Naive B cell (primary cell): ENCODE measurements around the gene PUM2. TPM values are rescaled to one million over a fixed set of nuclear protein-coding genes. Genes with fewer than 3 reads are reported as not detected.

Experiments used
- ATAC-seq, 2 donors: fragments of 150-1000 bp; cut with Tn5 transposase; 2 replicates each; pipeline ENCODE4 v1.10.0; 2021; ENCODE audit warnings: low read depth in 2 of 2, mild to moderate bottlenecking in 2 of 2, moderate library complexity in 2 of 2
- DNase-seq: peaks from one replicate; pipeline ENCODE4 v3.0.0; 2022
- H3K27ac Mint-ChIP-seq, 6 donors: one replicate each; pipeline ENCODE4 v1.8.0; 2020 to 2022; ENCODE audit warnings: mild to moderate bottlenecking in 6 of 6, mixed read lengths in 6 of 6, moderate library complexity in 5 of 6, inconsistent platforms in 2 of 6
- H3K27me3 Mint-ChIP-seq, 3 donors: one replicate each; pipeline ENCODE4 v1.8.0; 2021 to 2022; ENCODE audit warnings: mixed read lengths in 3 of 3, mild to moderate bottlenecking in 1 of 3
- H3K36me3 Mint-ChIP-seq, 2 donors: one replicate each; pipeline ENCODE4 v1.8.0; 2020 to 2022; ENCODE audit warnings: mixed read lengths in 2 of 2, inconsistent platforms in 1 of 2, mild to moderate bottlenecking in 1 of 2
- H3K4me1 Mint-ChIP-seq, 3 donors: one replicate each; pipeline ENCODE4 v1.8.0; 2020 to 2022; ENCODE audit warnings: mixed read lengths in 3 of 3, inconsistent platforms in 1 of 3, mild to moderate bottlenecking in 1 of 3, moderate library complexity in 1 of 3
- H3K4me3 Mint-ChIP-seq, 8 donors: one replicate each; pipeline ENCODE4 v1.8.0; 2020 to 2022; ENCODE audit warnings: mild to moderate bottlenecking in 8 of 8, mixed read lengths in 8 of 8, moderate library complexity in 8 of 8, inconsistent platforms in 2 of 8
- H3K9me3 Mint-ChIP-seq, 7 donors: one replicate each; pipeline ENCODE4 v1.8.0; 2020 to 2022; ENCODE audit warnings: mixed read lengths in 7 of 7, mild to moderate bottlenecking in 5 of 7, inconsistent platforms in 2 of 7, moderate library complexity in 1 of 7
- polyA plus RNA-seq, 6 donors: library from polyadenylated mRNA; unstranded; fragments of 300-500 nt; fragmentation: Illumina TruSeq; gene quantifications; one replicate each; pipeline ENCODE4 v1.2.3, GENCODE V29; 2021; ENCODE audit warnings: low read depth in 6 of 6

The PUM2 gene
- polyA plus RNA-seq, 6 donors from 2014 or later, result 11.5 to 18.5 (median 16.2) TPM

DNA sequence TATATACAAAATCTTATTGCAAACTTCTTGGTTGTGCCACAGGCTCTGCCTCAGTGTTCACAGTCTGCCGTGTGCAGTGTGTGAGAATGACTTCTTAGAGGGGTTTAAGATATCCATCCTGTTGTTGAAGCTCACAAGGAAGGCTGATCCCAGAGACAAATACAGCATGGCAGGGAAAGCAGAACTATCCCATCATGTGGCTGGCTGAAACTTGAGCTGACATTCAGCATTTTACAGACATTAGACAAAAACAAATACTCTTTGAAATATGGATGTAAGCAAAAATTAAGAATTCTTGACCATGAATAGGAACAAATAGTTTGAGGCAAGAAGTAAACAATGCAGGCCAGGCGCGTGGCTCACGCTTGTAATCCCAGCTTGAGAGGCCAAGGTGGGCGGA, 12.9 kb upstream of the PUM2 start:
- H3K4me1 Mint-ChIP-seq, result no peaks in the 10 kb centered on the region
- H3K36me3 Mint-ChIP-seq, result peaks cover 5 to 18% of the 10 kb centered on the region in 2 donors
- H3K27me3 Mint-ChIP-seq, result peaks cover 11 to 16% (median 14%) of the 10 kb centered on the region in 3 donors
- no peak overlapping the region for H3K27ac Mint-ChIP-seq
- H3K9me3 Mint-ChIP-seq, result peaks cover 4 to 19% (median 9%) of the 10 kb centered on the region in 7 donors
- DNase-seq, result no peak
- H3K4me3 Mint-ChIP-seq, result no peak overlapping the region
- ATAC-seq, result no peak

DNA sequence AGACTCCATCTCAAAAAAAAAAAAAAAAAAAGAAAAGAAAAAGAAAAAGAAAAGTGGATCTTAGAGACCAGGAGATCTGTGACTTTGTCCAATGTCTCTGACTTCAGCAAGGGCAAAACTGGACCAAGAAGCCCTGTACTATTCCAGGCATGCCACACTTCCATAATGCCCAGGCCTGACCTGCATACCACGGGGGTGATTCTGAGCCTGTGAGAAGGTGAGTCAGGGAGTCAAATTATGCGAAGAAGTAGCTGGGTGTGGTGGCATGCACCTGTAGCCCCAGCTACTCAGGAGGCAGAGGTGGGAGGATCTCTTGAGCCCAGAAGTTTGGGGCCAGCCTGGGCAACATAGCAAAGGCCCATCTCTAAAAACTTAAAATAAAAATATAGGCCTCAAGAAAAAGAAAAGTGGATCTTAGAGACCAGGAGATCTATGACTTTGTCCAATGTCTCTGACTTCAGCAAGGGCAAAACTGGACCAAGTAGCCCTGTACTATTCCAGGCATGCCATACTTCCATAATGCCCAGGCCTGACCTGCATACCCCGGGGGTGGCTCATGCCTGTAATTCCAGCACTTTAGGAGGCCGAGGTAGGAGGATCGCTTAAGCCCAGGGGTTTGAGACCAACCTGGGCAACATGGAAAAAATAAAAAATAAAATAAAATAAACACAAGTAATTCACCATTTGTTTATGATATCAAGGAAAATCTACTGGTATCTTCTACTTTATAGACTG, 12.2 kb upstream of the PUM2 start:
- Mint-ChIP-seq H3K4me3 (no peak overlapping the region), H3K27ac (no peak overlapping the region), H3K36me3 (peaks cover 0 to 14% of the 10 kb centered on the region in 2 donors), H3K4me1 (no peaks in the 10 kb centered on the region), H3K27me3 (peaks cover 7 to 16% (median 14%) of the 10 kb centered on the region in 3 donors), H3K9me3 (peaks cover 0 to 14% (median 5%) of the 10 kb centered on the region in 7 donors)
- DNase-seq (no peak), ATAC-seq (no peak)

DNA sequence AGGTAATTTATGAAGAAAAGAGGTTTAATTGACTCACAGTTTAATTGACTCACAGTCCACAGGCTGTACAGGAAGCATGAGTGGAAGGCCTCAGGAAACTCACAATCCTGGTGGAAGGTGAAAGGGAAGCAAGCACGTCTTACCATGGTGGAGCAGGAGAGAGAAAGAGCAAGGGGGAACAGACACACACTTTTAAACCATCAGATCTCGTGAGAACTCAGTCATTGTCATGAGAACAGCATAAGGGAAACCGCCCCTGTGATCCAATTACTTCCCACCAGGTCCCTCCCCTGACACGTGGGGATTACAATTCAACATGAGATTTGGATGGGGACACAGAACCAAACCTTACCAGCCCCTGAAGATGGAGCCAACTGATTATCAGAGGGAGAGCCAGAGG, 11.2 kb upstream of the PUM2 start:
- no peak overlapping the region for H3K27ac Mint-ChIP-seq
- no peak for DNase-seq

DNA sequence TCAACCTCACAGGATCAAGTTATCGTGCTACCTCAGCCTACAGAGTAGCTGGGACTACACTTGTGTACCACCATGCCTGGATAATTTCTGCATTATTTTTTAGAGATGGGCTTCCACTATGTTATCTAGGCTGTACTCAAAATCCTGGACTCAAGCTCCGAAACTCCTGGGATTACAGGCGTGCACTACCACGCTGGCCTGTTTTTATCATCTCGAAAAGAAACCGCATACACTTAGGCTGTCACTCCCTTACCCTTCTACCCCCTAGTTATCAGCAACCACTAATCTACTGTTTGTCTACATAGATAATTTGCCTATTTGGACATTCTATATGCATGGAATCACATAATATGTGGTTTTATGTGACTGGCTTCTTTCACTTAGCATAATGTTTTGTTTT, 8.5 kb upstream of the PUM2 start:
- Mint-ChIP-seq H3K4me3 (peak overlapping the region in 1 of 8 donors; percentile 13), H3K27ac (no peak overlapping the region), H3K4me1 (no peaks in the 10 kb centered on the region), H3K36me3 (no peaks in the 10 kb centered on the region), H3K9me3 (no peaks in the 10 kb centered on the region), H3K27me3 (no peaks in the 10 kb centered on the region)
- ATAC-seq (no peak), DNase-seq (no peak)

More for the DNA sequence above, 11.2 kb upstream of the PUM2 start:
- H3K36me3 Mint-ChIP-seq, result peaks cover 0 to 4% of the 10 kb centered on the region in 2 donors
- no peak overlapping the region for H3K4me3 Mint-ChIP-seq
- ATAC-seq, result no peak
- peaks cover 0 to 5% (median 2%) of the 10 kb centered on the region in 7 donors for H3K9me3 Mint-ChIP-seq
- H3K27me3 Mint-ChIP-seq, result peaks cover 7 to 13% (median 10%) of the 10 kb centered on the region in 3 donors
- no peaks in the 10 kb centered on the region for H3K4me1 Mint-ChIP-seq

DNA sequence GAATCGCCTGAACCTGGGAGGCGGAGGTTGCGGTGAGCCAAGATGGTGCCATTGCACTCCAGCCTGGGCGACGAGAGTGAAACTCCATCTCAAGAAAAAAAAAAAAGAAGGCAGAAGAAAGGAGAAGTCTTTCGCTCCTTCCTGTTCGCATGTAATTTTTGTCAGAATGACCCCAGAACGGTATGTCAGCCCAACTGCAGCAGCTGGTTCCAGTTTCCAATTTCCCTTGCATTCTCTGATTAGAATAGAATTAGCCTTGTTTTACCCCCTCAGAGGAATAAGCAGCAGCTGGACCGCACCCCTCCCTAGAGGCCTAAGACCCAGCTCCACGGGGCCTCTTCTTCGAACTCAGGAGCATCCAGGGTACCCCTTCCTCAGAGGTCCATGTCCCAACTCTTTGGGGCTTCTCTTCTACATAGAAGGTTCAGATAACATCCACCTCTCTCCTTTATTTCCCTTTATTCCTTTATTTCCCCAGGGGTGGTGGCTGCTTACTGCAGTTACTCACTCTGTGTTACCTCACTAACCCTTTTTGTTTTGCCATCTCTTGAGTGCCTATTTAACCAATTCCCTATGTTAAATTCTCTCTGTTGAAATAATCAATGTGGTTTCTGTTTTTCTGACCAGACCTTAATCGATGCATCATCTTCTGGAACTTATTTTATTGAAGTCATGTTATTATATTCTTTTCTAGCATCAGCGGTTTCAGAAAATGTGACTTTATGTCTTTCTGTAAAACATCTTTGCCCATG, 7.2 kb upstream of the PUM2 start:
- Mint-ChIP-seq H3K36me3 (no peaks in the 10 kb centered on the region), H3K27me3 (no peaks in the 10 kb centered on the region), H3K4me3 (peak overlapping the region in 1 of 8 donors; percentile 13), H3K27ac (peak overlapping the region in 2 of 6 donors; percentile 41 to 84), H3K9me3 (no peaks in the 10 kb centered on the region), H3K4me1 (no peaks in the 10 kb centered on the region)
- ATAC-seq (no peak), DNase-seq (no peak)

DNA sequence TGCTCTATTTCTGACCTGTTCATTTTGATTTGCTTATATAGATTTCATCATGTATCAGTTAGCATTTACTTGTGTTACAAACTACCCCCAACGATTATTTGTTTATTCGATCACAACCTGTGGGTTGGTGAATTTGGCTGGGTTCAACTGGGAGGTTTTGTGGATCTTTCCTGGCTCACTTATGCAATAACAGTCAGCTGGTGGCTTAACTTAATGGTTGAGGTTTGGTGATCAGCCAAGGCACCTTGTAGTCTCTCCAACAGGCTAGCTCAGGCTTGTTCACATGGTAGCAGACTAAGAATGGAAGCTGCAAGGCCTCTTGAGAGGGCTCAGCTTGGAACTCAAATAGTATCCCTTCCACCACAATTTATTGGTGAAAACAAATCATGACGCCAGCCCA, 5.4 kb upstream of the PUM2 start:
- Mint-ChIP-seq H3K27ac (no peak overlapping the region), H3K36me3 (no peaks in the 10 kb centered on the region), H3K4me3 (no peak overlapping the region), H3K9me3 (no peaks in the 10 kb centered on the region), H3K4me1 (no peaks in the 10 kb centered on the region), H3K27me3 (no peaks in the 10 kb centered on the region)
- DNase-seq, result no peak
- no peak for ATAC-seq

DNA sequence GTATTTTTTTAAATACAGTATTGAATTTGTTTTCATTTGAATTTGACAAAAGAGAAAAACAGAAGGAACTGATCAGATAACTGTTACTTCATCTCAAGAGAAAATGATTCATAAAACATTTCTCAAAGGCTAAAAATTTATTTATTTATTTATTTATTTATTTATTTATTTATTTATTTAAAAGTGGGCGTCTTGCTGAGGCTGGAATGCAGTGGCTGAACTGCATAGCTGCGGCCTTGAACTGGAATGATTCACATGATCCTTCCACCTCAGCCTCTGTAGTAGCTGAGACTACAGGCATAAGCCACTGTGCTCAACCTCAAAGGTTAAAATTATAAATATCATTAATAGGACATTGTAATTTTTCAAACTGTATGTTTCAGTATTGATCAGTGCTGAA, 4.5 kb upstream of the PUM2 start:
- Mint-ChIP-seq H3K27me3 (no peaks in the 10 kb centered on the region), H3K4me1 (peaks cover 0 to 1% (median under 1%) of the 10 kb centered on the region in 3 donors), H3K36me3 (no peaks in the 10 kb centered on the region), H3K27ac (no peak overlapping the region), H3K4me3 (no peak overlapping the region), H3K9me3 (no peaks in the 10 kb centered on the region)
- no peak for ATAC-seq
- DNase-seq, result no peak

DNA sequence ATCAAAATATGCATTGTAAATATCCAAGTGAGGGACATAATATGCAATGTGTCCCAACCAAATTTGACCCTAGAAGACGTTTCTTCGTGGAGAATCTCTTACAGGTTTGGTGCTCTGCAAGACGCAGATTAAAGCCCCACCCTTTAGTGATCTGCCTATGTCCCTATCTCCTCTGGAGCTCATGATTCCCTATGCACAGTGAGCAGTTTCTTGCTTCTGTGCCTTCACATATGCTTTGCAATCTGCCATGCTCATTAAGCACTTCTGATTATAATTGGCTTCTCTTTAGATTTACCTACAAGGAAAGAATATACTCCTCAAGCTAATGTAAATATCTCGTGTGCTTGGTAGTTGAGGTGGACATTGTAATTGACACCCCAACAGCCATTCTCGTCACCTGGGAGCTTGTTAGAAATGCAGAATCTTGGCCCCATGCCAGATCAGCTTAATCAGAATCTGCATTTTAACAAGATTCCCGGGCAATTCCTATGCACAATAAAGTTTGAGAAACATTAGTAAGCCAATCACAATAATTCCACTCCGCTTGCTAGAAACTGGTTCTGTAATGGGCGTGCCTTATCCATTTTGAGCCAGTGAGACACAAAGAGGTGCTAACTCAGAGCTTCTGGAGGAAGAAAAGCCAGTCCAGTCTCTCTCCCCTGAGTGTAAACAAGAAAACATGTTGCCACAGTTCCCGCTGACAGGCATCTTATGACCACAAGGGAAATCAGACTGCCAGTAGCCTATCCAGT, 2.8 kb upstream of the PUM2 start:
- no peaks in the 10 kb centered on the region for H3K36me3 Mint-ChIP-seq
- H3K4me3 Mint-ChIP-seq, result no peak overlapping the region
- H3K9me3 Mint-ChIP-seq, result no peaks in the 10 kb centered on the region
- ATAC-seq (no peak), DNase-seq (no peak)
- peak overlapping the region in 1 of 6 donors; percentile 67 for H3K27ac Mint-ChIP-seq
- H3K4me1 Mint-ChIP-seq, result peaks cover 13 to 15% (median 13%) of the 10 kb centered on the region in 3 donors
- no peaks in the 10 kb centered on the region for H3K27me3 Mint-ChIP-seq

DNA sequence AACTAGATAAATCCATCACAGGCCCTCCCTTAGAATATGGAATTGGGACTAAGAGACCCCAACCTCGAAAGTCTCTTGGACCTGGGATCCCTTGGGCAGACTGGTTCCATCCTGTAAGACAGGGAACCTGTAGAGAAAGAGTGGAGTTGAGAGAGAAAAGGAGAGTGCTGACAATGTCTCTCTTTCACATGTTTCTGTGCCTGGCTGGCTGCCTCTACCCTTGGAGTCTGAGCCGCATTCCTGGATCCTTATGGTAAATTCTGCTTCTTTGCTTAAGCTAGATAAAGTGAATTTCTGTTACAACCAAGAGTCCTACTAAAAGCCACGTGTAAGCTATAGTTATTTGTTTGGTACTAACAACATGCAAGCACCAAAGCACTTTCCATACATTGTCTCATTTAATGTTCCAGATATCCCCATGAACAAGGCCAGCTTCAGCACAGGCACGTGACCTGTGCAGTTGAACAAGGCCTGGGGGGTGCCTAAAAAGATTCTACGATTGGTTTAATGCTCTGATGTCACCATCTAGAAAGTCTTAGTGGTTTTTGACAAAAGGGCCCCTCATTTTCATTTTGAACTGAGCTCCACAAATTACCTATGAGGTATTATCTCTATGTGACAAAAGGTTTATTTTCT, 2.1 kb upstream of the PUM2 start:
- Mint-ChIP-seq H3K4me3 (no peak overlapping the region), H3K27ac (no peak overlapping the region), H3K36me3 (no peaks in the 10 kb centered on the region), H3K27me3 (no peaks in the 10 kb centered on the region), H3K4me1 (peaks cover 14 to 20% (median 17%) of the 10 kb centered on the region in 3 donors), H3K9me3 (no peaks in the 10 kb centered on the region)
- ATAC-seq (no peak), DNase-seq (no peak)

DNA sequence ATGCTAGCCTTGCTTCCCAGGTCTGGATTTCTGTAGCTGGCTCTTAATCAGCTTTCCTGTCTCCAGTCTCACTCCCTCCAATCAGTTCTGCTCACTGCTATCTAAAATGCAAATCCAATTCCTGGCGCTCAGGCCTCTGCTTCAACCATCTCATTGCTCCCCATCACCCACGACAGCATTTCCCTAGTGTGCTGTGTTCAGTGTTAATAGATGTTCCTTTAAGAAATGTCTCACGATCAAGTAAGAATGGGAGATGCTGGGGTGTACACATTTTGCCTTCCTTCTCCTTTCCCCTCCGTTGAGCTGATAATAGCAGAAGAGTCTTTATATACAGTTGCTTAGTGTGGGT, 1.6 kb upstream of the PUM2 start:
- Mint-ChIP-seq H3K36me3 (no peaks in the 10 kb centered on the region), H3K27me3 (no peaks in the 10 kb centered on the region)
- DNase-seq, result no peak

DNA sequence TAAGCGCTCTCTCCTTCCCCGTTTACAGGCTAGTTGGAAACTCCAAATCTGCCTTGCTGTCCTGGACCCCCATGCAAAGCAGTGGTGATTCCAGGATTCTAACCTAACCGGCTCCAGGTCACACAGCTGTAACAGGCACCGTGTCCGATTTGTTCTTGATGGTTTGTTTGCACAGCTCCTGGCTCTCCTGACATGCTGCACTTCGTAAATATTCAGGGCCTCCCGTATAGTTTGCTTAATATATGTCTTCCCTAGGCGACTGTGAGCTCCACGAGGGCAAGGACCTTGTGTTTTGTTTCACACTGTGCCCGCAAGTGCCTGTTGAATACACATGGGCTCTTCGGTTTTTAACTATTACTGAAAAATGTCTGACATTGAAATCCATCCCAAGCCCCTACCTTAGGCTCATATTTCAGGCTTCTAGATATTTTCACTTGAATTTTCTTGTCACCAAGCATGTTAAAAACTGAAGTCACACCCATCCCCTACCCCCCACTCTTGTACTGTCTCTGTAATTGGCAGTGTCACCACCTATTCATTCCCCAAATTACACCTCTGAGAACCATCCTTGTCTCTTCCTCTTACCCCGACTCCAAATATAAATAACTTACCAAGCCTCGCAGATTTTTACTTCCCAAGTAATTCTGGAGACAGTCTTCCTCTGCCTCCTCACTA, 1.0 kb upstream of the PUM2 start:
- H3K27ac Mint-ChIP-seq, result no peak overlapping the region
- peaks cover 18 to 30% (median 24%) of the 10 kb centered on the region in 3 donors for H3K4me1 Mint-ChIP-seq
- H3K36me3 Mint-ChIP-seq, result no peaks in the 10 kb centered on the region
- H3K27me3 Mint-ChIP-seq, result no peaks in the 10 kb centered on the region
- H3K4me3 Mint-ChIP-seq, result no peak overlapping the region
- DNase-seq (no peak), ATAC-seq (no peak)
- no peaks in the 10 kb centered on the region for H3K9me3 Mint-ChIP-seq

More for the DNA sequence above, 1.6 kb upstream of the PUM2 start:
- no peak for ATAC-seq
- Mint-ChIP-seq H3K27ac (no peak overlapping the region), H3K4me3 (no peak overlapping the region), H3K4me1 (peaks cover 14 to 25% (median 19%) of the 10 kb centered on the region in 3 donors), H3K9me3 (no peaks in the 10 kb centered on the region)

DNA sequence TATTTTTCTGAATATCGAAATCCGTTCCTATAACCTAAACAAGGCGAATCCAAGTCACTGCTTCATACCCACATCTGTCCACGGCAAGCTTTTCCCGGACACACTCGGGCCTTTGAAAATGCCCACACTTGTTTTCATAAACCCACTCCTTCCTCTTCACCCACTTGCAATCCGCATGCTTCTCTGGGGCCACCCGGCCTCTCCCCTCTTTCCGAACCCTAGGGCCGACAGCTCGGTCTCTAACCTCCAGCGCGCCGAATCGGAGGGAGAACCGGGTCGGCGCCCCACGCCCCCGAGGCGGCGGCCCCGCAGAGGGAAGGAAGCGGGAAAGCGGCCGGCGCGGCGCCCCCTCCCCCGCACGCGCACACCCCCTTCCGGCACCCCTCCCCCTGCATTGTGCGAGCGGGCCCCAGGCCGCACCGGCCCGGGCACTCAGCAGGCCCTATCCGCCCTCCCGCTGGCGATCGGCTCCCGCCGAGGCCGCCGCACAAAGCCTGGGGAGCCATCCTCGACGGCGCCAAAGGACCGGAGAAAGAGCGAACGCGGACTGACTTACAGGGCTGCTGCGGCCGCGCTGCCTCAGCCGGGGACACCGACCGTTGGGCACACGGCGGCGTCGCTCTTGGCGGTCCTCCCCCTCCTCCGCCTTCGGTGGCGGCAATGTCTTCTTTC, 467 bp downstream of the PUM2 start:
- DNase-seq, result peak; percentile 70
- H3K4me3 Mint-ChIP-seq, result peak overlapping the region in 4 of 8 donors; percentile 94 to 97 (median 95)
- peaks cover 27 to 45% (median 39%) of the 10 kb centered on the region in 3 donors for H3K4me1 Mint-ChIP-seq
- H3K36me3 Mint-ChIP-seq, result no peaks in the 10 kb centered on the region
- ATAC-seq, result peak; percentile 21 to 24
- H3K9me3 Mint-ChIP-seq, result no peaks in the 10 kb centered on the region
- H3K27ac Mint-ChIP-seq, result peak overlapping the region in 5 of 6 donors; percentile 69 to 96 (median 95)
- no peaks in the 10 kb centered on the region for H3K27me3 Mint-ChIP-seq
